Ovary (tissue), 1 donor: ENCODE measurements around the gene MAD1L1.

Experiments
- EP300 ChIP-seq: sonication (generic); formaldehyde crosslinking; IDR thresholded peaks from one replicate; pipeline ENCODE4 v1.6.1; 2017; ENCODE audit warnings: antibody characterized with exemption
- POLR2A ChIP-seq: fragments of 450-650 bp; IDR thresholded peaks from one replicate; pipeline ENCODE4 v1.6.1; 2017; ENCODE audit warnings: antibody characterized with exemption, mild to moderate bottlenecking, moderate library complexity

DNA sequence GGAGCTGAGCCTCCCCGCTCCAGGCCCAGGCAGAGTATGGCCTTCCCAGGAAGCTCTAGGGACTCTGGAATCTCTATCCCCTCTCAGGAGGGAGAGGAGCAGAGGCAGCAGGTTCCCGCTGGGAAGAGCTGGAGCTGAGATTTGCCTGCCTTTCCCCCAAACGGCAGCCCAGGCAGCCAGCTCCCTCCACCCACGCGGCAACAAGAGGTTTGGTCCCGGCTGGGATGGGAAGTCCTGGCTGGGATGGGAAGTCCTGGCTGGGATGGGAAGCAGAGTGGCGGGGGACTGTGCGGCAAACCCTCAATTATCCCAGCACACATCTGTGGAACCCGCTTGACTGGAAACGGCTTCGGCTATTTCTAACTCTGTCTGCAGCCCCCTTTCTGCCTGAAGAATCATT lies 339.7 kb downstream of the MAD1L1 start:
- no peak for TF ChIP-seq POLR2A
- no peak for TF ChIP-seq EP300
